H1 (cell line): Measurements from ENCODE around the gene JAKMIP2. TPM values are rescaled to one million over a fixed set of nuclear protein-coding genes. Genes with fewer than 3 reads are reported as not detected.

Experiments
- CTCF ChIA-PET: fragments of 300-600 bp; sonication (Branson Sonifier 250); formaldehyde crosslinking; loops from one replicate; lab custom pipeline; 2021; ENCODE audit not compliant: partially characterized antibody; lab: Charles Lee
- POLR2A ChIA-PET: fragments of 300-600 bp; sonication (Branson Sonifier 250); formaldehyde crosslinking; loops from one replicate; lab custom pipeline; 2021; ENCODE audit warnings: inconsistent platforms; ENCODE audit not compliant: partially characterized antibody; lab: Charles Lee
- DNase-seq, 2 experiments: peaks; one replicate each; pipeline versions ENCODE4 v3.0.0 to v3.0.0-alpha.2; 2010 to 2022; ENCODE audit warnings: low spot score in 2 of 2, low read depth in 1 of 2, mixed read lengths in 1 of 2
- FAIRE-seq: peaks from 2 replicates; lab custom pipeline; 2011; peaks lifted over from hg19 to GRCh38; lab: Jason Lieb, UNC
- H2AFZ ChIP-seq: 2 replicates; pipeline ENCODE4 v1.8.1; 2012; ENCODE audit warnings: low read length, inconsistent platforms
- H2AK5ac ChIP-seq: 2 replicates; pipeline ENCODE4 v1.6.1; 2013; ENCODE audit warnings: low read depth, low read length
- H2BK120ac ChIP-seq: replicated peaks from 2 replicates; pipeline ENCODE3; 2013; ENCODE audit warnings: low read depth, low read length, inconsistent platforms
- H2BK12ac ChIP-seq: 2 replicates; pipeline ENCODE4 v1.6.1; 2013; ENCODE audit warnings: low read depth, low read length
- H2BK15ac ChIP-seq: 2 replicates; pipeline ENCODE4 v1.6.1; 2013; ENCODE audit warnings: low read length
- H2BK20ac ChIP-seq: 2 replicates; pipeline ENCODE4 v1.6.1; 2013; ENCODE audit warnings: low read length
- H2BK5ac ChIP-seq: 2 replicates; pipeline ENCODE4 v1.6.1; 2013; ENCODE audit warnings: low read depth, low read length
- H3K14ac ChIP-seq: 2 replicates; pipeline ENCODE4 v1.6.1; 2013; ENCODE audit warnings: inconsistent platforms; ENCODE audit not compliant: insufficient read length
- H3K18ac ChIP-seq: 2 replicates; pipeline ENCODE4 v1.6.1; 2013; ENCODE audit warnings: low read length; ENCODE audit errors: extremely low read depth
- H3K23ac ChIP-seq: 2 replicates; pipeline ENCODE4 v1.6.1; 2013; ENCODE audit warnings: inconsistent platforms; ENCODE audit not compliant: insufficient read length
- H3K23me2 ChIP-seq: 2 replicates; pipeline ENCODE4 v1.6.1; 2013; ENCODE audit warnings: low read depth, low read length
- H3K27ac ChIP-seq: 2 replicates; pipeline ENCODE4 v1.6.1; 2011; ENCODE audit warnings: low read depth, low read length, inconsistent platforms
- H3K27me3 ChIP-seq, 4 experiments: replicated peaks in 1 of 4; 1 replicate in 1 of 4; 2 replicates in 3 of 4; pipeline versions ENCODE4 v1.6.1 to v1.8.1; 2011 to 2013; ENCODE audit warnings: low read length in 3 of 4, mild to moderate bottlenecking in 3 of 4, inconsistent platforms in 2 of 4, mixed read lengths in 2 of 4, moderate library complexity in 1 of 4; ENCODE audit not compliant: control insufficient read depth in 3 of 4, insufficient read depth in 3 of 4; ENCODE audit errors: extremely low read depth in 1 of 4
- H3K36me3 ChIP-seq, 4 experiments: 2 replicates each; pipeline versions ENCODE4 v1.6.1 to v1.8.1; 2011 to 2013; ENCODE audit warnings: mild to moderate bottlenecking in 4 of 4, low read length in 3 of 4, moderate library complexity in 2 of 4, control low read depth in 1 of 4, inconsistent platforms in 1 of 4; ENCODE audit not compliant: insufficient read depth in 4 of 4, control insufficient read depth in 2 of 4
- H3K4ac ChIP-seq: replicated peaks from 2 replicates; pipeline ENCODE3; 2013; ENCODE audit warnings: low read length, low read depth, mixed read lengths, inconsistent platforms; ENCODE audit not compliant: insufficient read length
- H3K4me1 ChIP-seq, 4 experiments: replicated peaks in 1 of 4; 1 replicate in 1 of 4; 2 replicates in 3 of 4; pipeline versions ENCODE4 v1.6.1 to v1.8.1; 2011 to 2013; ENCODE audit warnings: low read length in 3 of 4, inconsistent platforms in 2 of 4, mixed read lengths in 1 of 4; ENCODE audit not compliant: insufficient read depth in 4 of 4, control insufficient read depth in 3 of 4
- H3K4me2 ChIP-seq, 2 experiments: 2 replicates each; pipeline versions ENCODE4 v1.6.1 to v1.8.1; 2011 to 2013; ENCODE audit warnings: low read depth in 2 of 2, low read length in 2 of 2, control low read depth in 1 of 2, inconsistent platforms in 1 of 2, mild to moderate bottlenecking in 1 of 2; ENCODE audit not compliant: insufficient read depth in 1 of 2
- H3K4me3 ChIP-seq, 4 experiments: fragments of 200-600, 300-600 bp in 1 of 4; sonication (generic), shearing (Covaris generic), sonication (Bioruptor Twin) in 1 of 4; 2 replicates each; pipeline versions ENCODE4 v1.5.1 to v1.8.1; 2011 to 2016; ENCODE audit warnings: low read length in 4 of 4, low read depth in 3 of 4, control low read depth in 2 of 4, inconsistent platforms in 2 of 4, mild to moderate bottlenecking in 2 of 4, mixed read lengths in 1 of 4, moderate library complexity in 1 of 4; ENCODE audit not compliant: insufficient read depth in 2 of 4; ENCODE audit errors: extremely low read depth in 1 of 4
- H3K56ac ChIP-seq: replicated peaks from 2 replicates; pipeline ENCODE3; 2013; ENCODE audit warnings: low read depth, mild to moderate bottlenecking, mixed read lengths, low read length, inconsistent platforms; ENCODE audit not compliant: insufficient read length
- H3K79me1 ChIP-seq: 2 replicates; pipeline ENCODE4 v1.6.1; 2013; ENCODE audit warnings: low read depth, low read length, control low read depth
- H3K79me2 ChIP-seq, 2 experiments: 2 replicates each; pipeline versions ENCODE4 v1.6.1 to v1.8.1; 2012 to 2013; ENCODE audit warnings: low read length in 2 of 2, mild to moderate bottlenecking in 2 of 2, inconsistent platforms in 1 of 2; ENCODE audit not compliant: insufficient read depth in 2 of 2, control insufficient read depth in 1 of 2
- H3K9ac ChIP-seq, 4 experiments: replicated peaks in 1 of 4; 1 replicate in 1 of 4; 2 replicates in 3 of 4; pipeline versions ENCODE4 v1.6.1 to v1.8.1; 2011 to 2013; ENCODE audit warnings: low read depth in 3 of 4, low read length in 3 of 4, control low read depth in 2 of 4, mild to moderate bottlenecking in 2 of 4, moderate library complexity in 2 of 4, inconsistent platforms in 1 of 4; ENCODE audit errors: extremely low read depth in 1 of 4
- H3K9me3 ChIP-seq, 2 experiments: 2 replicates each; pipeline versions ENCODE4 v1.6.1 to v1.8.1; 2012 to 2013; ENCODE audit warnings: mild to moderate bottlenecking in 2 of 2, moderate library complexity in 2 of 2, control low read depth in 1 of 2, inconsistent platforms in 1 of 2, low read depth in 1 of 2, low read length in 1 of 2, mixed read lengths in 1 of 2; ENCODE audit not compliant: insufficient read depth in 2 of 2
- H4K20me1 ChIP-seq, 2 experiments: replicated peaks in 1 of 2; 2 replicates each; pipeline versions ENCODE3 to v1.8.1; 2011 to 2013; ENCODE audit warnings: inconsistent platforms in 2 of 2, low read length in 2 of 2, mild to moderate bottlenecking in 1 of 2; ENCODE audit not compliant: insufficient read depth in 2 of 2, control insufficient read depth in 1 of 2
- H4K5ac ChIP-seq: 2 replicates; pipeline ENCODE4 v1.6.1; 2013; ENCODE audit warnings: low read length, low read depth, mixed read lengths, inconsistent platforms; ENCODE audit not compliant: insufficient read length
- H4K8ac ChIP-seq: 2 replicates; pipeline ENCODE4 v1.8.0; 2013; ENCODE audit warnings: mild to moderate bottlenecking, moderate library complexity, low read length, inconsistent platforms; ENCODE audit not compliant: insufficient read depth; ENCODE audit errors: extremely low read depth
- H4K91ac ChIP-seq: replicated peaks from 2 replicates; pipeline ENCODE3; 2013; ENCODE audit warnings: low read length, mixed read lengths, inconsistent platforms; ENCODE audit not compliant: insufficient read length
- HDAC2 ChIP-seq, 2 experiments: fragments of 300-600 bp in 1 of 2; sonication (generic) in 1 of 2; IDR thresholded peaks; 2 replicates each; pipeline ENCODE4 v1.6.1; 2011 to 2012; ENCODE audit warnings: low read depth in 2 of 2, low read length in 2 of 2, mild to moderate bottlenecking in 2 of 2, moderate library complexity in 2 of 2, borderline replicate concordance in 1 of 2, inconsistent platforms in 1 of 2
- NANOG ChIP-seq: IDR thresholded peaks from 2 replicates; pipeline ENCODE4 v1.6.1; 2011; ENCODE audit warnings: low read length, low read depth, mild to moderate bottlenecking, inconsistent platforms; ENCODE audit not compliant: insufficient read depth, poor library complexity, severe bottlenecking
- NRF1 ChIP-seq: IDR thresholded peaks from 2 replicates; pipeline ENCODE4 v1.6.1; 2011; ENCODE audit warnings: mild to moderate bottlenecking, low read depth, low read length, improper control_type of control experiment
- PHF8 ChIP-seq: fragments of 200-600 bp; sonication (generic); conservative IDR thresholded peaks from 2 replicates; pipeline ENCODE4 v1.7.1; 2012; ENCODE audit warnings: low read depth, mild to moderate bottlenecking, inconsistent platforms, low read length, moderate library complexity
- POLR2A ChIP-seq, 2 experiments: IDR thresholded peaks; 1 replicate in 1 of 2; 2 replicates in 1 of 2; pipeline ENCODE4 v1.6.1; 2011; ENCODE audit warnings: low read depth in 2 of 2, low read length in 2 of 2, mild to moderate bottlenecking in 2 of 2; ENCODE audit errors: control extremely low read depth in 1 of 2
- RXRA ChIP-seq: IDR thresholded peaks from 2 replicates; pipeline ENCODE4 v1.6.1; 2011; ENCODE audit warnings: low read depth, mild to moderate bottlenecking, low read length, moderate library complexity; ENCODE audit not compliant: insufficient read depth
- SP2 ChIP-seq: IDR thresholded peaks from 2 replicates; pipeline ENCODE4 v1.6.1; 2012; ENCODE audit warnings: mild to moderate bottlenecking, low read length, inconsistent platforms
- TEAD4 ChIP-seq: IDR thresholded peaks from 2 replicates; pipeline ENCODE4 v1.6.1; 2012; ENCODE audit warnings: low read depth, low read length, inconsistent platforms, mixed read lengths
- WGBS, 2 experiments: shearing (Covaris generic) in 1 of 2; methylation state at CpG; one replicate each; pipeline versions ENCODE4 v1.1.6 to v1.1.7; 2013 to 2015; ENCODE audit warnings: low lambda C conversion rate in 2 of 2, mixed read lengths in 2 of 2, inconsistent platforms in 1 of 2, low coverage in 1 of 2, missing lambda C conversion rate in 1 of 2; ENCODE audit not compliant: insufficient replicate concordance in 2 of 2, insufficient coverage in 1 of 2, insufficient read length in 1 of 2; ENCODE audit errors: extremely low coverage in 1 of 2, missing lambda C conversion rate in 1 of 2; 5-methylcytosine and 5-hydroxymethylcytosine counted together
- polyA plus RNA-seq, 7 experiments: library from polyadenylated mRNA; depleted of rRNA in 3 of 7; stranded (reverse) in 5 of 7; unstranded in 2 of 7; fragments of >200 nt in 5 of 7; fragments of 200-250 nt in 2 of 7; gene quantifications; 1 replicate in 5 of 7; 2 replicates in 1 of 7; 4 replicates in 1 of 7; pipeline versions ENCODE4 v1.2.1 to v1.2.3, GENCODE V29; 2011 to 2013; ENCODE audit warnings: missing spikeins in 2 of 7, mixed read lengths in 2 of 7
- total RNA-seq: library from RNA; stranded (reverse); fragmentation: NEBNext Ultra II Directional; extraction: Animal tissue kit (Norgen Biotek cat#: 25700); gene quantifications from 2 replicates; pipeline ENCODE4 v1.2.1, GENCODE V29; 2021
- TF ChIP-seq, protein P1 (sequence below): IDR thresholded peaks from 2 replicates; pipeline ENCODE4 v1.6.1; 2011; ENCODE audit warnings: low read depth, mild to moderate bottlenecking, low read length; ENCODE audit not compliant: insufficient read depth

Gene JAKMIP2
- total and polyA plus RNA-seq, 2 of the 8 experiments (the other 6 are each of a cell fraction or from before 2014, with no cell fraction given), result 2.4 to 13.6 TPM

DNA sequence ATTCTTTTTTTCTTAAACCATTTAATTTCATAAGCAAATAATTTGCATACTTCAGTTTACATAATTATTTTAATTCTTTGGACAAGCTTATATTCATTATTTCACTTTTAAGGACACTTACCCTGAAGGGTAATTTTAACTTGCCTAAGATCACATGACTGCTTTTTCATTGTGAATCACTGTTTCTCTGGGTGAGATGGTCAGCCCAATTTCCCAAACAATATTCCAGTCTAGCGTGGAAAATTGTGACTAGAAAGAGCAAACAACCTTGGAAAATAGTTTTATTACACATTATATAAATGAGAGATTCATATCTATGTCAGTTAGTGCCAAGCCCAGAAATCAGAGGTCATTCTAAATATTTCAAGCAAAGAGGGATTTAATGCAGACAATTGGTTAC lies 21.4 kb upstream of the JAKMIP2 start:
- H4K5ac ChIP-seq, result no peak overlapping the region
- no peaks in the 10 kb centered on the region for H3K79me2 ChIP-seq
- no peak overlapping the region for H3K4me2 ChIP-seq
- H3K4me3 ChIP-seq, result no peak overlapping the region
- no peak overlapping the region for H4K91ac ChIP-seq
- no peak overlapping the region for H2AK5ac ChIP-seq
- 93% methylated on average over 1 of the region's 1 CpG; no CpG with 5 or more reads in 1 of the 2 experiments for WGBS, 2 experiments
- no peaks in the 10 kb centered on the region for H3K36me3 ChIP-seq
- H2AFZ ChIP-seq, result no peak overlapping the region
- no peak overlapping the region for H2BK5ac ChIP-seq
- H3K27ac ChIP-seq, result no peak overlapping the region
- no peak overlapping the region for H3K23ac ChIP-seq
- H2BK12ac ChIP-seq, result no peak overlapping the region
- DNase-seq, result no peak
- H3K4ac ChIP-seq, result no peak overlapping the region
- CTCF ChIA-PET, result interaction anchor here (1.1 to 1.8 kb wide), 2 partner anchors 19 to 169 kb away, joined by 3 to 4 read pairs; no protein-coding TSS in a partner anchor
- POLR2A ChIA-PET, result no interaction called here
- no peak overlapping the region for H2BK20ac ChIP-seq
- H3K56ac ChIP-seq, result no peak overlapping the region
- no peaks in the 10 kb centered on the region for H4K20me1 ChIP-seq
- no peaks in the 10 kb centered on the region for H3K9me3 ChIP-seq
- no peak for TF ChIP-seq RXRA
- no peak for TF ChIP-seq NRF1
- no peak for TF ChIP-seq POLR2A (IDR thresholded peaks at IDR 0.05; ENCODE audit: control extremely low read depth in 1 of 2, low read depth in 2 of 2, low read length in 2 of 2)
- no peak for TF ChIP-seq NANOG
- no peak for TF ChIP-seq SP2
- no peak for TF ChIP-seq TEAD4
- TF ChIP-seq, protein P1, sequence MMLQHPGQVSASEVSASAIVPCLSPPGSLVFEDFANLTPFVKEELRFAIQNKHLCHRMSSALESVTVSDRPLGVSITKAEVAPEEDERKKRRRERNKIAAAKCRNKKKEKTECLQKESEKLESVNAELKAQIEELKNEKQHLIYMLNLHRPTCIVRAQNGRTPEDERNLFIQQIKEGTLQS, result no peak
- TF ChIP-seq HDAC2 (IDR thresholded peaks at IDR 0.05; ENCODE audit: borderline replicate concordance in 1 of 2, low read depth in 2 of 2, low read length in 2 of 2), result no peak
- TF ChIP-seq PHF8, result no peak
- no peak overlapping the region for H3K18ac ChIP-seq
- H3K23me2 ChIP-seq, result no peaks in the 10 kb centered on the region
- H3K9ac ChIP-seq, result no peak overlapping the region
- no peak overlapping the region for H4K8ac ChIP-seq
- H3K79me1 ChIP-seq, result no peaks in the 10 kb centered on the region
- 0 out of 7 replicates have a peak, but pooled peaks cover 0 to 2% (median 0%) of the 10 kb centered on the region in 4 experiments for H3K4me1 ChIP-seq
- no peak overlapping the region for H2BK15ac ChIP-seq
- no peak for FAIRE-seq
- H3K27me3 ChIP-seq, result no peaks in the 10 kb centered on the region
- H3K14ac ChIP-seq, result no peak overlapping the region
- no peak overlapping the region for H2BK120ac ChIP-seq
